HepG2 (cell line): Measurements from ENCODE around the gene OBSL1. TPM values are rescaled to one million over a fixed set of nuclear protein-coding genes. Genes with fewer than 3 reads are reported as not detected.
A peak's percentile ranks its signal among the peaks of the same experiment; 100 is the strongest.

Experiments used
- ETS1 ChIP-seq: sonication (generic); formaldehyde crosslinking; IDR thresholded peaks from 2 replicates; pipeline ENCODE4 v1.4.0; 2020; ENCODE audit warnings: missing genetic modification reagents
- JUNB ChIP-seq: sonication (generic); formaldehyde crosslinking; IDR thresholded peaks from 2 replicates; pipeline ENCODE4 v1.8.0; 2022; ENCODE audit warnings: missing genetic modification reagents, mild to moderate bottlenecking, borderline replicate concordance
- MTA1 ChIP-seq: sonication (generic); formaldehyde crosslinking; IDR thresholded peaks from 2 replicates; pipeline ENCODE4 v1.4.0; 2020; ENCODE audit warnings: missing genetic modification reagents, mild to moderate bottlenecking, borderline replicate concordance
- NAIF1 ChIP-seq: sonication (generic); formaldehyde crosslinking; IDR thresholded peaks from 2 replicates; pipeline ENCODE4 v1.5.0; 2020; ENCODE audit warnings: mild to moderate bottlenecking, missing genetic modification reagents, borderline replicate concordance
- NR2F6 ChIP-seq, 2 experiments: IDR thresholded peaks; 2 replicates each; pipeline ENCODE4 v1.6.1; 2016; ENCODE audit warnings: antibody characterized with exemption in 1 of 2, mild to moderate bottlenecking in 1 of 2
- PCBP1 ChIP-seq: fragments of 200-400 bp; formaldehyde crosslinking; IDR thresholded peaks from 2 replicates; pipeline ENCODE4 v1.6.1; 2017; ENCODE audit warnings: mild to moderate bottlenecking, low read depth, low read length, borderline replicate concordance
- ZNF234 ChIP-seq: sonication (generic); formaldehyde crosslinking; conservative IDR thresholded peaks from 2 replicates; pipeline ENCODE4 v1.5.1; 2020; ENCODE audit warnings: mild to moderate bottlenecking, missing genetic modification reagents
- ZNF256 ChIP-seq: sonication (generic); formaldehyde crosslinking; conservative IDR thresholded peaks from 2 replicates; pipeline ENCODE4 v1.4.0; 2020; ENCODE audit warnings: missing genetic modification reagents
- ZNF331 ChIP-seq: sonication (generic); formaldehyde crosslinking; IDR thresholded peaks from 2 replicates; pipeline ENCODE4 v1.4.0; 2020; ENCODE audit warnings: missing genetic modification reagents
- ZNF333 ChIP-seq: sonication (generic); formaldehyde crosslinking; IDR thresholded peaks from 2 replicates; pipeline ENCODE4 v1.4.0; 2020; ENCODE audit warnings: mild to moderate bottlenecking, missing genetic modification reagents, borderline replicate concordance
- ZNF496 ChIP-seq: sonication (generic); formaldehyde crosslinking; IDR thresholded peaks from 2 replicates; pipeline ENCODE4 v1.8.1; 2023; ENCODE audit warnings: mild to moderate bottlenecking, moderate library complexity, missing genetic modification reagents; ENCODE audit not compliant: insufficient replicate concordance
- ZNF510 ChIP-seq: sonication (generic); formaldehyde crosslinking; IDR thresholded peaks from 2 replicates; pipeline ENCODE4 v1.4.0; 2020; ENCODE audit warnings: low read depth, mild to moderate bottlenecking, missing genetic modification reagents
- ZNF574 ChIP-seq: sonication (generic); formaldehyde crosslinking; IDR thresholded peaks from 2 replicates; pipeline ENCODE4 v1.4.0; 2020; ENCODE audit warnings: missing genetic modification reagents
- ZSCAN25 ChIP-seq: sonication (generic); formaldehyde crosslinking; IDR thresholded peaks from 2 replicates; pipeline ENCODE4 v1.8.0; 2022; ENCODE audit warnings: mild to moderate bottlenecking, missing genetic modification reagents
- polyA plus RNA-seq, 8 experiments: library from polyadenylated mRNA; depleted of rRNA in 3 of 8; stranded (reverse) in 7 of 8; unstranded in 1 of 8; fragments of >200 nt; fragmentation: Illumina TruSeq in 4 of 8; extraction: Trizol in 4 of 8; gene quantifications; 2 replicates each; pipeline versions ENCODE4 v1.2.1 to v1.2.3, GENCODE V29; 2011 to 2016; ENCODE audit warnings: low read depth in 4 of 8, missing spikeins in 1 of 8, mixed read lengths in 1 of 8; ENCODE audit not compliant: insufficient read depth in 1 of 8
- total RNA-seq, 5 experiments: library from RNA; depleted of rRNA; stranded (reverse); fragments of >200 nt; fragmentation: Illumina TruSeq; extraction: Trizol; gene quantifications; 2 replicates each; pipeline ENCODE4 v1.2.3, GENCODE V29; 2016; ENCODE audit warnings: low read depth in 1 of 5
- TF ChIP-seq, protein P1 (sequence below): sonication (generic); formaldehyde crosslinking; IDR thresholded peaks from 2 replicates; pipeline ENCODE4 v1.4.0; 2020; ENCODE audit warnings: mild to moderate bottlenecking, low read depth, missing genetic modification reagents
- TF ChIP-seq, protein P2 (sequence below): sonication (generic); formaldehyde crosslinking; IDR thresholded peaks from 2 replicates; pipeline ENCODE4 v1.5.0; 2020; ENCODE audit warnings: missing genetic modification reagents

Gene OBSL1
- total and polyA plus RNA-seq, 2 of the 13 experiments (the other 11 are each of a cell fraction or from before 2014, with no cell fraction given): 86.7 to 218 TPM

DNA sequence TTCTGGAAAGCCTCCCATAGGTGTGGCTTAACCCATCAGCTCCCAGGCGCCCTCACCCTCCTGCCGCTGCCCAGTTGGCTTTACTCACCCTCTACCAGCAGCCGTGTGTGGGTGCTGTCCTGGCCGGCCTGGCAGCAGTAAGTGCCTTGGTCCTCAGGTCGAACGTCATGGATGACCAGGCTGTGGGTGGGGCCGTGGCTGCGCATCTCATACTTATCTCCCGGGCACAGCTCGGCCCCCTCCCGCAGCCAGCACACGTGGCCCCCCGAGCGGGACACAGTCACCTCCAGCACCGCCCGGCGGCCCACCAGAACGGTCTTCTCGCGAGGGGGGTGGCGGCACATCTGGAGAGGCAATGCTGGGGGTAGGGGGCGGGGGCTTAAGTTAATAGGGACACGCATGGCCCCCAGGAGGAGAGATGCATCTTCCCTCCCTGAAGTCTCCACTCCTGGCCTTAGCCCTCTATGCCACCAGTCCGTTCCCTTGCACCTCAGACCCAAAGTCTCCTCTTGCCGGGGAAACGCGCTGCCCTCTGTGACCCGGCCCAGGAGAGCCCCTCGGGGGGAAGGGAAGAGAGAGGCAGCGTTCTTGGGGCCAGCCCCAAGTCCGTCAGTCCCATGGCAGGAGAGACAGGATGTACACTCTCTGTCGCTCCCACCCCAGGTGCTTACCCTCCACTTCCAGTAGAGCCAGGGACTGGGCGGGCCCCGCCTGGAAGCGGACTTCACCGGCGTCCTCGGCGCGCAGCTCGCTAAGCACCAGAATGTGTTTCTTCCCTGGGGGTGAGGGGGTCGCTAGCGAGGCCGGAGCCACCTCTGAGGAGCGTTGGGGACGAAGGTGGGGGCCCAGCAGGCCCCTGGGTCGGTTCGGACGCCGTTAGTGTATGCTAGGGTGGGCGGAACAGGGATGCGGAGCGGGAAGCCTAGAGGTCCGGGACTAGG is 19.6 kb downstream of the OBSL1 start (continued):
- TF ChIP-seq ETS1 (CRISPR knock-in tag) (no peak), JUNB (CRISPR knock-in tag) (no peak), NAIF1 (no peak), PCBP1 (no peak), ZNF333 (CRISPR knock-in tag) (no peak), ZNF256 (CRISPR knock-in tag) (no peak; the same call in 1 of the 2 replicates), ZNF510 (no peak), MTA1 (0 out of 2 replicates have a peak, but pooled peaks have one; percentile 10), NR2F6 (IDR thresholded peaks at IDR 0.05) (no peak), NR2F6 (CRISPR knock-in tag; IDR thresholded peaks at IDR 0.05) (peak; percentile 15; the same call in 1 of the 2 replicates), ZNF496 (no peak), ZSCAN25 (CRISPR knock-in tag) (no peak), ZNF331 (CRISPR knock-in tag) (no peak; the same call in 1 of the 2 replicates), ZNF234 (CRISPR knock-in tag) (no peak), ZNF574 (CRISPR knock-in tag) (peak; percentile 15)
- TF ChIP-seq, protein P1, sequence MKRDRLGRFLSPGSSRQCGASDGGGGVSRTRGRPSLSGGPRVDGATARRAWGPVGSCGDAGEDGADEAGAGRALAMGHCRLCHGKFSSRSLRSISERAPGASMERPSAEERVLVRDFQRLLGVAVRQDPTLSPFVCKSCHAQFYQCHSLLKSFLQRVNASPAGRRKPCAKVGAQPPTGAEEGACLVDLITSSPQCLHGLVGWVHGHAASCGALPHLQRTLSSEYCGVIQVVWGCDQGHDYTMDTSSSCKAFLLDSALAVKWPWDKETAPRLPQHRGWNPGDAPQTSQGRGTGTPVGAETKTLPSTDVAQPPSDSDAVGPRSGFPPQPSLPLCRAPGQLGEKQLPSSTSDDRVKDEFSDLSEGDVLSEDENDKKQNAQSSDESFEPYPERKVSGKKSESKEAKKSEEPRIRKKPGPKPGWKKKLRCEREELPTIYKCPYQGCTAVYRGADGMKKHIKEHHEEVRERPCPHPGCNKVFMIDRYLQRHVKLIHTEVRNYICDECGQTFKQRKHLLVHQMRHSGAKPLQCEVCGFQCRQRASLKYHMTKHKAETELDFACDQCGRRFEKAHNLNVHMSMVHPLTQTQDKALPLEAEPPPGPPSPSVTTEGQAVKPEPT (CRISPR knock-in tag): peak; percentile 59; the same call in 1 of the 2 replicates
- TF ChIP-seq, protein P2, sequence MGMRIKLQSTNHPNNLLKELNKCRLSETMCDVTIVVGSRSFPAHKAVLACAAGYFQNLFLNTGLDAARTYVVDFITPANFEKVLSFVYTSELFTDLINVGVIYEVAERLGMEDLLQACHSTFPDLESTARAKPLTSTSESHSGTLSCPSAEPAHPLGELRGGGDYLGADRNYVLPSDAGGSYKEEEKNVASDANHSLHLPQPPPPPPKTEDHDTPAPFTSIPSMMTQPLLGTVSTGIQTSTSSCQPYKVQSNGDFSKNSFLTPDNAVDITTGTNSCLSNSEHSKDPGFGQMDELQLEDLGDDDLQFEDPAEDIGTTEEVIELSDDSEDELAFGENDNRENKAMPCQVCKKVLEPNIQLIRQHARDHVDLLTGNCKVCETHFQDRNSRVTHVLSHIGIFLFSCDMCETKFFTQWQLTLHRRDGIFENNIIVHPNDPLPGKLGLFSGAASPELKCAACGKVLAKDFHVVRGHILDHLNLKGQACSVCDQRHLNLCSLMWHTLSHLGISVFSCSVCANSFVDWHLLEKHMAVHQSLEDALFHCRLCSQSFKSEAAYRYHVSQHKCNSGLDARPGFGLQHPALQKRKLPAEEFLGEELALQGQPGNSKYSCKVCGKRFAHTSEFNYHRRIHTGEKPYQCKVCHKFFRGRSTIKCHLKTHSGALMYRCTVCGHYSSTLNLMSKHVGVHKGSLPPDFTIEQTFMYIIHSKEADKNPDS (CRISPR knock-in tag): no peak
